UCSD-AML1 (cell line): ENCODE data around the gene SORBS1.
"Not testable (repeated sequence)": the region's sequence is repeated elsewhere in the genome, so short reads cannot be mapped to it uniquely, and the experiment has no call there.

ENCODE experiments used
- DNase-seq: peaks from one replicate; lab custom pipeline; 2025; ENCODE audit not compliant: unreplicated experiment; lab: John Stamatoyannopoulos, UW

SORBS1 gene

GRCh38 chr10:95496246-95496911 is 64.8 kb downstream of the SORBS1 start:
- DNase-seq = no peak

DNA sequence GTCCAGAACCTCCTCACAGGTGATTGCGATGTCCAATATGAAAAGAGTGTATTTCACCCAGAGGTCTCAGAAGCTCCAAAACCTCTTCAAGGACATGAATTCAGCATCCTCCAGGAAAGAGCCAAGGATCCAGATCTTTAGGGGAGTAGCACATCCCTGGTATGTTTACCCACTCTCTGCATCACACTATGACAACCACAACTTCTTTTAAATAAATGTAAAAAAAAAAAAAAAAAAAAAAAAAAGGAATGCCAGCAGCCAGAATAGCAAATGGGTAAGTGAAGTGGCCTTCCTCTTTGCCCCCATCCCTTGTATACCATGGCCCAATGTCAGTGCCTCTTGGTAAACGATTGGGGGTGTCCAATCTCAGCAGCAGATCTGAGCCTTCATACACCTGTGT is 67.3 kb downstream of the SORBS1 start:
- DNase-seq = no peak

DNA sequence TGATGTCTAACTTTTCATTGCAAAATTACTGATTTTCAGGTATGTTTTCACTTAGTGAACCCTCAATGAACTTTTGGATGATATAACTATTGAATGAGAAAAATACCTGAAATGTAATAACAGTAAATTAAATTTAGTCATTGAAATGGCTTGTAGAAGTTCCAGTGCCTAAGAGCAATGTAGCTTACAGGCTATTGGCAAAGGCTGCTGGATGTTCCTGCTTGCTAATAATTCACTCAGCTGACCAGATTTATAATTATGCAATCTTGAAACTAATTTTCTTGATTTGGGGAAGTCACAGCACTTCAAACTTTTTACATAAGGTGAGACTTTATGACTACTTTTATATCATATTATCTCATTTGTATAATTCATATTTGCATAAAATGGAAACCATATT is 73.2 kb downstream of the SORBS1 start:
- no peak for DNase-seq

DNA sequence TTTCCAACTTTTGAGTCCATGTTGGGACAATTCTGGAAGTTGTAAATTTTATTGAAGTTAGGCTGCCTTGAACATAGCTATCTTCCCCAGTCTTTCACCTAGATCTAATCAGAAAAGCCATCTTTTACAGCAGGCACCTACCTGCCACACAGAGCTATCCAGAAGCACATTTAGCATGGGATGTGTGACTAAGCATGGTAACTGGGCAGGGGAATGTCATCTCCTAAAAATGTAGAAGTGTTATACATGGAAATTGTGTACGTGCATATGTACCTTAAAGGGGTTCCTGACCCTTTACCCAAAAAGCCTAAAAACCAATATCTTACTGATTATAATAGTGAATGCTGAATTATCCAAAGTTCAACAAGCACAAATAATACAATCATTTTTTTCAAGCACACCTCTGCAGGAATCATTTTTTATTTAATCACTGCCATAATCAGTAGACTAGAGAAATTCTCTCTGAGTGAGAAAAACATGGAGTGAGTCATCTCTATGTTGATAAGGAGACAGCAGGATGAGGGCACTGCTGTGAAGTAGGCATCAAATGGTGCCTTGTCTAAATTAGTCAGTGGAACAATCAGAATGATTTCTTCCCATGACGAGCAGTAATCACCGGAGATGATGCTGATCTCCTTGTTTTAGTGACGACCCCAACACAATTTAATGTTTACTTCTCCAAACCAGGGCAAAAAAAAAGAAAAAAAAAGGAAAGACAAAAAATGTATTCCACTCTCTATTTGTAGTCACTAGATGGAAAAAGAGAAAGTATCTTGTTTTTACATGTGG is 75.9 kb downstream of the SORBS1 start:
- DNase-seq = no peak

DNA sequence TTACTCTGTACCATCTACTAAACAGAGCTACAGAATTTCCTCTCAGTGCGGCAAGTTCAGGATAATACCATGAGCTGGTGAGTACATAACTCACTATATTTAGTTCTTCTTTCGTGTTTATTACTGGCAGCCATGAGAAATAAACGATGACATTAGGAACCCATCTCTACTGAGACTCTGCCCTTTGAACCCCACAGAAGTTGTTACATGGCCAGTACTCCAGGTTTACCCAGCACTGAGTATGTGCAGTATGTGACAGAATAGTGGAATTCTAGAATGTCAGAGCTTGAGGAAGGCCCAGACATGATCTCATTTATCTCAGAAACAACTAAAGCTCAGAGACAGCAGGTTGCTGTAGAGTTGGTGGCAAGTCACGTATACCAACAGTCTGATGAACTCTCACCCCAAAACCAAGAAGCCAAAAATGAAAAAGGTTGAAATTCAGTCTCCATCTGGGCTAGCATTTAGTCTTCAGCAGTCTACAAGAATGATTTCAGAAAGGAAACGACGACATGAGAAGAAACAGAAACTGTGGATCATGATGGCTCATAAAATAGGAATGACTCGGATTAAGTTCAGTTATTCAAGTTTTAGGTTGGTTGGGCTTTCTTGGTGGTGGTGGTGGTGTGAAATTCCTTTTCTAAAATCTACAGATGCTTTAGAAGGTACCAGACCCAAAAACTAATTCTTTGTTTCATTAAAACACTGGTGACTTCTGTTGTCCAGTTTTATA is 78.5 kb downstream of the SORBS1 start:
- no peak for DNase-seq

DNA sequence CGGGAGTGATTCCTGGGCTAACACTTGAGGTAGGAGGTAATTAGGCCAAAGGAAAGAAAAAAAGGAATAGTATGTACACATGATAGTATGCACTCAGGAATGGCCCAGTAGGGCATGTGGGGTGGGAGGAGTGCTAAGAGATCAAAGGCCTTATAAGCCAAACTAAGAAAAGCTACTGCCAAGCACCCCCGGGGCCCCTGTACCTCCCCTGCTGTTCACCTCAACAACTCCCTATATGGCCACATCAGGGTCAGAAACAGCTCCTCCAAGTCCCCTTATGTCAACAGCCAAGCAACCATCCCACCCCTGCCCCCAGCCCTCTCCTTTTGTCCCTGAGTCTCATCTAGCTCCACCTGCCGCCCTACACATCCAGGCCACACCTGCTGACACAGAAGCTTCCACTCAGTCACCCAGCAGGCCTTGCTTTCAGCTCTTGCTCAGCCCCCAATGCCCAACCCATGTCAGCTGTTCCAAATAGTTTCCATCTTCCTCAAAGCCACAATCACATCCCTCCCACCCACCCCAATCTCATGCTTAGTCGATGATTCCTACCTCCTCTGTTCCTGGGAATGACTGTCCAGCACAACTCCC is 80.2 kb downstream of the SORBS1 start:
- DNase-seq = no peak

- peak; percentile 21 for DNase-seq
Measured at GRCh38 chr10:95480102-95480900, 80.9 kb downstream of the SORBS1 start.

DNA sequence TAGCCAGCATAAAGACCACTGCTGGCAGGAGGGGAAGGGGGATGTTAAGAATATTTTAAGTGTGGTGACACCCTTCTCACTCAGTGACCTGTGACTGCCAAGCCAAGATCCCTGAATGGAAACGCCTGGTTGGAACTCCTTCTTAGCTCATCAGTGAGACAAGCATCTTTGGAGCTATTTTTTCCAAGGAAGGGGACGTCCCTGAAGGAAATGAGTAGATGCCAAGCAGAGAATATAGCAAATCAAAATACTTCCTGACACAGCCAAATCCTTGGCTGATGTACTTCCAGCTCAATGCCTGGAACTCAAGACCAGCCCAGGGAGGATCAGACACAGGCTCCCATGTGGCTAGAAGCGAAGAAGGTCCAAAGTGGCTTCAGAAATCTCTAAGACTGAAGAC is 82.2 kb downstream of the SORBS1 start:
- no peak for DNase-seq

DNA sequence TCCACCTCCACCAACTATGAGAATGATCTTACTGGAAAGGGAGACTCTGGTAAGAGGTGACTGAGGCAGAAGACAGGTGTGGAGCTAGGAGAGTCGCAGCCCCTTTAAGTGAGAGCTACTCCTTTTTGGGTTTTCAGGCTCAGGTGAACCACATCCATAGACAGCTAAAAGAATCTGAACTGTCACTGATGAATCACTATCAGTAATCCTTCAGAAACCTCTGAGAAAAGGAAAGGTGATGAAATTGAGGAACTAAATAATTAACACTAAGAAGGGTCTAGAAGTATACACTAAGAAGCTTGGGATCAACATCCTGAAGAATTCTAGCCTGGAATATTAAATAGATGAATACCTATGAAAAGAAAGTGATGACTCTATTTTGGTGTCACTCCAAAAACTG is 83.0 kb downstream of the SORBS1 start:
- no peak for DNase-seq

DNA sequence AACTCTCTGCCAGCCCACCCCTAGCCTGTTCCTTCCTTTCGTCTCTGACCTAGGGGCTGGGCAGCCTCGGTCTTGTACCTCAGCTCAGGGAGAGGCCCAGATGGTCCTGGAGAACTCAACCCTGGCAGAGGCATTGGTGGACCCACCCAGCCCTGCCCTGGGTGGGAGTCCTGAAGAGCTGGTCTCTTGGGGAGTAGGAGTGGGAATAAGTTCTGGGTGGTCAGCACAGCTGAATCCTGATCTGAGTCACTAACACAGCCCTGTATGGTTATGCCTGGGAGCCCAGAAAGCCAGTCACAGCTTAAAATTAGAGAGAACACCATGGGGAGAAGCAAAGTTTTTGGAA is 84.0 kb downstream of the SORBS1 start:
- DNase-seq = no peak

- DNase-seq = no peak
Measured at GRCh38 chr10:95476469-95477174, 84.5 kb downstream of the SORBS1 start.

DNA sequence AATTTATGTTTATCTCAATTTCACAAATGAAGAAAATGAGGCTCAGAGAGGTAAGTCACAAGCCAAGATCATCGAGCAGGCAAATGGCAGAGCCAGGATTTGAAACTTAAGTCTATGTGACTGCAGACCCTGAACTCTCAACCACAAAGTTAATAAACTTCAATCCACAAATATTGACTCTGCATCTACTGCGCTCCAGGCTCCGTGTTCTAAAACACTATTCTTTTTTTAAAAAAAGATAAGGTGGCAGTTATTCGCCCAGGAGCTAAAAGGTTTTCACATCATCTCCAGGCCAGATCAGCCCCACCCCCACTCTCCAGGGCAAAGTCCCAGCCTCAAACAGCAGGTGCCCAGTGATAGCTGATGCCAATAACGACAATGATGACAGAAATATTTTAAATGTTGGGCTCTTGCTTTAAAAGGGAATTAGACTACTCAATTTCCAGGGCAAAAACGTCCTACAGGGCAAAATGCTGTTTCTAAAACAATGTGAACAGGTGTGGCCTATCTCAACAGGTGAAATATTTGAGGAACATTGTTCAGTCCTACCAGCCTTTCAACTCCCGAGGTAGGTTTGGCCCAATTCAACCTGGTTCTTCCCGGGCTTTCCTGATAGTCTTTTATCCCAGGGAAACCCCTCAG is 85.2 kb downstream of the SORBS1 start:
- DNase-seq = no peak

GRCh38 chr10:95475003-95475383 is 86.2 kb downstream of the SORBS1 start:
- no peak for DNase-seq

GRCh38 chr10:95474228-95475002 is 86.8 kb downstream of the SORBS1 start:
- no peak for DNase-seq

DNA sequence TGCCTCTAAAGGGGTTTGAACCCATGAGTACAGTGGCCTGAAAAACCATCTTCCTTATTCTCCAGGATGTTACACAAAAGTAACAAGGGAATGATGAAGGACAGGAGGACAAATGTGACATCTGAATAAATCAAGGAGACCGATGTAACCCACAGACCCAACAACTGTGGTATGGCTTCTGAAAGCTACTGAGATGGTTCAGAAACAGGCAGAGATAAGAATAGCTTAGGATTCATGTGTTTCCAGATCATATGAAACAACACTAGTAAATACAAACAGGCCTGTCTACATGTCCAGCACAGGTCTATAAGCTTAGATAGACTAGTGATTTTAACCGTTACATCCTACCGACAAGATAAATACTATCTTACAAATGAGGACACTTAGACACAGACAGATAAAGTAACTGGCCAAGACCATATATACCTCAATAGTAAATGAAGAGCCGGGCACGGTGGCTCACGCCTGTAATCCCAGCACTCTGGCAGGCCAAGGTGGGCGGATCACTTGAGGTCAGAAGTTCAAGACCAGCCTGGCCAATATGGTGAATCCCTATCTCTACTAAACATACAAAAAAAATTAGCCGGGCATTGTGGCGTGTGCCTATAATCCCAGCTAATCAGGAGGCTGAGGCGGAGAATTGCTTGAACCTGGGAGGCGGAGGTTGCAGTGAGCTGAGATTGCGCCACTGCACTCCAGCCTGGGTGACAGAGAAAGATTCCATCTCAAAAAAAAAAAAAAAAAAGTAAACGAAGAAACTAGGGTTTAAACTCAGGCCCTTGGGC is 88.7 kb downstream of the SORBS1 start:
- DNase-seq = no peak

- DNase-seq = no peak
Measured at GRCh38 chr10:95469676-95470075, 91.5 kb downstream of the SORBS1 start.

GRCh38 chr10:95469251-95469650 is 91.9 kb downstream of the SORBS1 start:
- no peak for DNase-seq

DNA sequence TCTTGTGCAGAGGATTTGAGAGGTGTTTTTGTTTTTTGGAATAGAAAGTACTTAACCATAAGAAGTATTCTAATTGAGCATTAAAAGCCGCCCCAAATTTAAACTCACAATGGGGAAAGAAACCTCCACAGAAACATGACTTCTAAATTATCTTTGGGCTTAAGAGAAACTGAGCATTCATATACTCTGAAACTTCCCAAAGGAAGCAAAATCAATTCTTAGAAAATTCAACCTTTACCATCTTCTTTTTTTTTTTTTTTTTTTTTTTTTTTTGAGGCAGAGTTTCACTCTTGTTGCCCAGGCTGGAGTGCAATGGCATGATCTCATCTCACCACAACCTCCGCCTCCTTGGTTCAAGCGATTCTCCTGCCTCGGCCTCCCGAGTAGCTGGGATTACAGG is 93.5 kb downstream of the SORBS1 start:
- not testable (repeated sequence) for DNase-seq
